Measurements from ENCODE around the gene DPYSL3. TPM values are rescaled to one million over a fixed set of nuclear protein-coding genes. Genes with fewer than 3 reads are reported as not detected.

DPYSL3 gene
- total RNA-seq, 2 donors from 2014 or later: 0.05 to 0.12 TPM

- ATAC-seq (replicated peaks in 1 of 2): no peak
- no peak for DNase-seq
- no peaks in the 10 kb centered on the region for H3K27me3 Mint-ChIP-seq (ENCODE audit: low read depth)
- no peak overlapping the region for H3K27ac Mint-ChIP-seq
- no peaks in the 10 kb centered on the region for H3K36me3 Mint-ChIP-seq (ENCODE audit: insufficient read depth in 2 of 2)
- H3K4me3 Mint-ChIP-seq: no peak overlapping the region
- no peaks in the 10 kb centered on the region for H3K9me3 Mint-ChIP-seq
- H3K4me1 Mint-ChIP-seq (ENCODE audit: low read depth): no peaks in the 10 kb centered on the region
Measured at GRCh38 chr5:147396070-147396823, 113.6 kb downstream of the DPYSL3 start.

DNA sequence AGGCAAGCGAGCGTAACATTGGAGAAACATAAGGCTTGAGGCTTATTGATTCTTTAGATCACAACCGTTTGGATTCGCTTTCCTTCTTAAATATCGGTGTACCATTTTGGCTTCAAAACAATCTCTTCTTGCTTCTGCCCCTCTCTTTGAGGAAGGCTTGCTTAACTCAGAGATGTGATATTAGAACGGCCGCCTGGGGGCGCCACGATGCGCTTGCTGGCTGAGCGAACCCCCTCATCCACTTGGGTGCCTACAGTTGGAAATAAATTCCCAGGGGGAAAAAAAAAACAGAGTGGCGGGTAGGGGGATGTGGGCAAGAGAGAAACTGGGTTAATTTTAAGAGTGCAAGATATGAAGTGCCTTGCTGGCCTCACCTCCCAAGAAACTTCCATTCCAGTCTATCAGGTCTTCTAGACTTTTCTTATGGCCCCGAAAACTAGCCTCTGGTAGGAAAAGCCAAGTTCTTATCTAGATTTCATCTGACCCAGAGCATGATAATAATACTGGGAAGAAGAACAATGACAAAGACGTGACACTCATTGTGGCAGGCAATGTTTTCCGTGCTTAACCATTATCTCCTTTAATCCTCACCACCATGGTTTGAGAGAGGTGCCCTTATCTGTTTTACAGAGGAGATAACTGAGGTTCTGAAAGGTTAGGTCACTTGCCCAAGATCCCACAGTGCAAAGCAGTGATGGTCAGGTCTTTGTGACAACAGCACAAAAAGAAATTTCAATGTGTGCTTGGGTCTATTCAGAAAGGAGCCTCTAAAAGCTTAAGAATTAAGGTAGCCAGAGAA, 115.8 kb downstream of the DPYSL3 start:
- H3K27ac Mint-ChIP-seq: no peak overlapping the region
- ATAC-seq (replicated peaks in 1 of 2) (no peak), DNase-seq (no peak)
- no peaks in the 10 kb centered on the region for H3K4me1 Mint-ChIP-seq (ENCODE audit: low read depth)
- no peak overlapping the region for H3K4me3 Mint-ChIP-seq
- no peaks in the 10 kb centered on the region for H3K27me3 Mint-ChIP-seq (ENCODE audit: low read depth)
- no peaks in the 10 kb centered on the region for H3K9me3 Mint-ChIP-seq
- no peaks in the 10 kb centered on the region for H3K36me3 Mint-ChIP-seq (ENCODE audit: insufficient read depth in 2 of 2)

DNA sequence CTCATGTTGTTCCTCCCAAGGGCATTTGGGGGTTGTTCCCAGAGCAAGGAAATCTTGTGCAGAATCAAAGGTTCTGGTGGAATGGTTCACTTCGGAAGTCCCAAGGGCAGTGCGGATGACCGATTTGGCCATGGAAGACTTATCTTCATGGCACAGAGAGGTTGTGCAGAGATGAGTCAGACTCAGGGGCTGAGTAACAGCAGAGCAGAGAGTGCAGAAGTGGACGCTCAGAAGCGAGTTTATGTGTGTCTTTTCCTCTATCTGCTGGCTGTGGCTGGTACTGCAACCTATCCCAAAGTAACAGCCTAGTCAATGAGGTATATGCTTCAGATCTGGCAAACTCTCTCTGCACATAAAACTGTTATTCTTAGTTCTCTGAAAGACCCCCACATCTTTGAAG, 118.1 kb downstream of the DPYSL3 start:
- Mint-ChIP-seq H3K4me3 (no peak overlapping the region), H3K9me3 (no peaks in the 10 kb centered on the region), H3K4me1 (ENCODE audit: low read depth) (no peaks in the 10 kb centered on the region), H3K36me3 (ENCODE audit: insufficient read depth in 2 of 2) (no peaks in the 10 kb centered on the region), H3K27ac (no peak overlapping the region), H3K27me3 (ENCODE audit: low read depth) (no peaks in the 10 kb centered on the region)
- ATAC-seq (replicated peaks in 1 of 2) (peak in 1 of 2 donors; percentile 60), DNase-seq (no peak)

GRCh38 chr5:147390654-147391225, 119.1 kb downstream of the DPYSL3 start:
- no peaks in the 10 kb centered on the region for H3K36me3 Mint-ChIP-seq (ENCODE audit: insufficient read depth in 2 of 2)
- no peaks in the 10 kb centered on the region for H3K4me1 Mint-ChIP-seq (ENCODE audit: low read depth)
- H3K4me3 Mint-ChIP-seq: no peak overlapping the region
- H3K9me3 Mint-ChIP-seq: no peaks in the 10 kb centered on the region
- ATAC-seq (replicated peaks in 1 of 2) (no peak), DNase-seq (no peak)
- no peaks in the 10 kb centered on the region for H3K27me3 Mint-ChIP-seq (ENCODE audit: low read depth)
- no peak overlapping the region for H3K27ac Mint-ChIP-seq

- Mint-ChIP-seq H3K36me3 (ENCODE audit: insufficient read depth in 2 of 2) (no peaks in the 10 kb centered on the region), H3K27ac (no peak overlapping the region), H3K4me1 (ENCODE audit: low read depth) (no peaks in the 10 kb centered on the region), H3K9me3 (no peaks in the 10 kb centered on the region), H3K4me3 (no peak overlapping the region), H3K27me3 (ENCODE audit: low read depth) (no peaks in the 10 kb centered on the region)
- DNase-seq (no peak), ATAC-seq (replicated peaks in 1 of 2) (no peak)
Measured at GRCh38 chr5:147388184-147389108, 121.4 kb downstream of the DPYSL3 start.

- DNase-seq: no peak
- Mint-ChIP-seq H3K27ac (no peak overlapping the region), H3K4me1 (ENCODE audit: low read depth) (no peaks in the 10 kb centered on the region), H3K4me3 (no peak overlapping the region), H3K36me3 (ENCODE audit: insufficient read depth in 2 of 2) (no peaks in the 10 kb centered on the region), H3K27me3 (ENCODE audit: low read depth) (no peaks in the 10 kb centered on the region), H3K9me3 (no peaks in the 10 kb centered on the region)
- no peak for ATAC-seq (replicated peaks in 1 of 2)
Measured at GRCh38 chr5:147387109-147387508, 122.8 kb downstream of the DPYSL3 start.

DNA sequence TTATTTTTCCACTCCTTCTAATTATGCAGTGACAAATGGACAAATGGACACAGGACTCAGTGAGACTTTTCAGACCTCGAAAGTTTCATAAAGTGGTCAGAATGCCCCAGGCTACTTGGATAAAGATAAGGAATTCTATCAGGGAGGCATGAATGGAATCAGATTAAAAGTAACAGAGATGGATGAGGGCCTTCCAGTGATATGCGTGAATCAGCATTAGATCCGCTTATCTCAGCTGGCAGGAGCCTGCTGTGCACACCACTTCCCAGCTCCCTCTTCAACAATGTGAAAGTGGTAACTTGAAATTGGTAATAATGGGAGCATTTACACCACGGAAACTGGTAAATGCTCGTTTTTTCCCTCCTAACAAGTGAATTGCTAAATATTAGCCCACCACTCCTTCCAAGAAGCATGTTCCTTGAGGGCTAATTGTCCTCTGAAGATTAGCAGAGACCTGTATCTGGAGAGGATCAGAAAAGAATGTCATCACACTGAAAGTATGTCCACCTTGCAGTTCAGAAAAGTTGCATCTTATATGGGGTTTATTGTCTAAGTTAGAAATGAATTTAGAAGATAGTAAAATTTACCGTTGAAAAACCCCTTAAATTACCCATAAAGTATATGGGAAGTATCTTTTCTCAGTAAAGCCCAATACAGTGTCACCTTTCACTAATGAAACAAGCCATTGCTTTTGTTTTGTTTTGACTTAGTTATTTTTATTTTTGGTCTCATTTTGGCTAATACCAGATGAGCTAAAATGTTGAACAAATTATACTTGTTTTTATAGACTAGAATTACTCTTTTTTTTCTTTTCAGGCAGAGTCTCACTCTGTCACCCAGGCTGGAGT, 125.3 kb downstream of the DPYSL3 start:
- Mint-ChIP-seq H3K27me3 (ENCODE audit: low read depth) (no peaks in the 10 kb centered on the region), H3K4me3 (no peak overlapping the region), H3K4me1 (ENCODE audit: low read depth) (no peaks in the 10 kb centered on the region), H3K9me3 (peaks cover 0 to 4% of the 10 kb centered on the region in 2 donors), H3K36me3 (ENCODE audit: insufficient read depth in 2 of 2) (peaks cover 0 to 2% of the 10 kb centered on the region in 2 donors), H3K27ac (no peak overlapping the region)
- no peak for DNase-seq
- no peak for ATAC-seq (replicated peaks in 1 of 2)

- DNase-seq (no peak), ATAC-seq (replicated peaks in 1 of 2) (no peak)
- no peaks in the 10 kb centered on the region for H3K27me3 Mint-ChIP-seq (ENCODE audit: low read depth)
- H3K4me1 Mint-ChIP-seq (ENCODE audit: low read depth): no peaks in the 10 kb centered on the region
- H3K36me3 Mint-ChIP-seq (ENCODE audit: insufficient read depth in 2 of 2): peaks cover 0 to 4% of the 10 kb centered on the region in 2 donors
- no peak overlapping the region for H3K27ac Mint-ChIP-seq
- no peak overlapping the region for H3K4me3 Mint-ChIP-seq
- peaks cover 0 to 13% of the 10 kb centered on the region in 2 donors for H3K9me3 Mint-ChIP-seq
Measured at GRCh38 chr5:147382776-147383175, 127.1 kb downstream of the DPYSL3 start.

- DNase-seq (no peak), ATAC-seq (replicated peaks in 1 of 2) (no peak)
- H3K4me3 Mint-ChIP-seq: no peak overlapping the region
- peaks cover 0 to 4% of the 10 kb centered on the region in 2 donors for H3K36me3 Mint-ChIP-seq (ENCODE audit: insufficient read depth in 2 of 2)
- no peaks in the 10 kb centered on the region for H3K4me1 Mint-ChIP-seq (ENCODE audit: low read depth)
- H3K27ac Mint-ChIP-seq: no peak overlapping the region
- peaks cover 0 to 13% of the 10 kb centered on the region in 2 donors for H3K9me3 Mint-ChIP-seq
- H3K27me3 Mint-ChIP-seq (ENCODE audit: low read depth): no peaks in the 10 kb centered on the region
Measured at GRCh38 chr5:147381555-147381954, 128.3 kb downstream of the DPYSL3 start.

- peaks cover 0 to 13% of the 10 kb centered on the region in 2 donors for H3K9me3 Mint-ChIP-seq
- H3K4me1 Mint-ChIP-seq (ENCODE audit: low read depth): no peaks in the 10 kb centered on the region
- H3K27me3 Mint-ChIP-seq (ENCODE audit: low read depth): no peaks in the 10 kb centered on the region
- ATAC-seq (replicated peaks in 1 of 2): no peak
- H3K4me3 Mint-ChIP-seq: no peak overlapping the region
- peaks cover 0 to 4% of the 10 kb centered on the region in 2 donors for H3K36me3 Mint-ChIP-seq (ENCODE audit: insufficient read depth in 2 of 2)
- DNase-seq: no peak
- H3K27ac Mint-ChIP-seq: no peak overlapping the region
Measured at GRCh38 chr5:147377682-147378081, 132.2 kb downstream of the DPYSL3 start.

- peaks cover 0 to 4% of the 10 kb centered on the region in 2 donors for H3K36me3 Mint-ChIP-seq (ENCODE audit: insufficient read depth in 2 of 2)
- no peaks in the 10 kb centered on the region for H3K27me3 Mint-ChIP-seq (ENCODE audit: low read depth)
- H3K4me1 Mint-ChIP-seq (ENCODE audit: low read depth): no peaks in the 10 kb centered on the region
- H3K4me3 Mint-ChIP-seq: no peak overlapping the region
- H3K27ac Mint-ChIP-seq: no peak overlapping the region
- no peak for ATAC-seq (replicated peaks in 1 of 2)
- peaks cover 0 to 11% of the 10 kb centered on the region in 2 donors for H3K9me3 Mint-ChIP-seq
- DNase-seq: no peak
Measured at GRCh38 chr5:147375151-147375550, 134.7 kb downstream of the DPYSL3 start.

DNA sequence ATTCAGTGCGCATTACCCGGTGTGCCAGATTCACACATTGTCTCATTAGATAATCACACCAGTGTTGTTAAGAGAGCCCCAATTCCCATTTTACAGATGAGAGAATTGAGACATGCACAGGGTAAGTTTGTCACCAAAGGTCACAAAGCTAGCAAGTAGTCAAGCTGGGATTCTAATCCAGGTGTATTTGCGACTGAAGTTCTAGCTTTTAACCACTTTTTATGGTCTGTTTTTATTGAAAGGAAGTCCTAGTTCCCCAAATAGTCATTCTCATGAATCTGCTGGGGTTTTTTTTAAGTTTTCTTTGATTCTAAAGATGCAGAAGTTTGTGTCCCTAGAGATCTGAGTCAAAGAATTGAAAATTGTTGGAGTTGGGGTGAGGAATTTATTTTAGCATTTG, 136.5 kb downstream of the DPYSL3 start:
- Mint-ChIP-seq H3K4me1 (ENCODE audit: low read depth) (no peaks in the 10 kb centered on the region), H3K36me3 (ENCODE audit: insufficient read depth in 2 of 2) (no peaks in the 10 kb centered on the region), H3K27me3 (ENCODE audit: low read depth) (no peaks in the 10 kb centered on the region), H3K4me3 (no peak overlapping the region), H3K27ac (no peak overlapping the region), H3K9me3 (peaks cover 0 to 3% of the 10 kb centered on the region in 2 donors)
- DNase-seq (no peak), ATAC-seq (replicated peaks in 1 of 2) (no peak)

All from activated T-cell treated with anti-CD3 and anti-CD28 coated beads, Interleukin-2, amount 50 U/mL, for 72 hours (primary cell).